COLO829 (cell line): ENCODE data around the gene VTA1.
A peak's percentile ranks its signal among the peaks of the same experiment; 100 is the strongest.
"Not testable (repeated sequence)": the region's sequence is repeated elsewhere in the genome, so short reads cannot be mapped to it uniquely, and the experiment has no call there.

Experiments
- DNase-seq: peaks from one replicate; pipeline ENCODE4 v3.0.0; 2012; ENCODE audit warnings: low spot score

Gene VTA1, protein sequence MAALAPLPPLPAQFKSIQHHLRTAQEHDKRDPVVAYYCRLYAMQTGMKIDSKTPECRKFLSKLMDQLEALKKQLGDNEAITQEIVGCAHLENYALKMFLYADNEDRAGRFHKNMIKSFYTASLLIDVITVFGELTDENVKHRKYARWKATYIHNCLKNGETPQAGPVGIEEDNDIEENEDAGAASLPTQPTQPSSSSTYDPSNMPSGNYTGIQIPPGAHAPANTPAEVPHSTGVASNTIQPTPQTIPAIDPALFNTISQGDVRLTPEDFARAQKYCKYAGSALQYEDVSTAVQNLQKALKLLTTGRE

GRCh38 chr6:142146828-142147662 is at the start of gene VTA1, which contains the start of gene NMBR:
Gene VTA1 (plus strand): TSS chr6:142147263. CDS start chr6:142147288, 25 bp downstream.
Gene NMBR (minus strand): TSS chr6:142147122. CDS start chr6:142088658, 58,464 bp downstream.
- peak; percentile 94 for DNase-seq

DNA sequence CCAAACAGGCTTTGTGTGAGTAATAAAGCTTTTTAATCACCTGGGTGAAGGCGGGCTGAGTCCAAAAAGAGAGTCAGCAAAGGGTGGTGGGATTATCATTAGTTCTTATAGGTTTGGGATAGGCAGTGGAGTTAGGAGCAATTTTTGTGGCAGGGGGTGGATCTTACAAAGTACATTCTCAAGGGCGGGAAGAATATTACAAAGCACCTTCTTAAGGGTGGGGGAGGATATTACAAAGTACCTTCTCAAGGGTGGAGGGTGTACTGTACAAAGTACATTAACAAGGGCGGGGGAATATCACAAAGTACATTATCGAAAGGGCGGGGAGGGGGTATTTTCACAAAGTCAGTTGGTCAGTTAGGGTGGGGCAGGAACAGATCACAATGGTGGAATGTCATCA is 42.2 kb upstream of the VTA1 start:
- not testable (repeated sequence) for DNase-seq

- DNase-seq, result not testable (repeated sequence)
Measured at GRCh38 chr6:142110820-142111219, 36.2 kb upstream of the VTA1 start.

- DNase-seq, result peak; percentile 68
Measured at GRCh38 chr6:142112451-142113061, 34.5 kb upstream of the VTA1 start.

- DNase-seq, result no peak
Measured at GRCh38 chr6:142117366-142117765, 29.7 kb upstream of the VTA1 start.

GRCh38 chr6:142118328-142118727 is 28.7 kb upstream of the VTA1 start:
- no peak for DNase-seq

GRCh38 chr6:142118925-142119324 is 28.1 kb upstream of the VTA1 start:
- DNase-seq, result no peak

DNA sequence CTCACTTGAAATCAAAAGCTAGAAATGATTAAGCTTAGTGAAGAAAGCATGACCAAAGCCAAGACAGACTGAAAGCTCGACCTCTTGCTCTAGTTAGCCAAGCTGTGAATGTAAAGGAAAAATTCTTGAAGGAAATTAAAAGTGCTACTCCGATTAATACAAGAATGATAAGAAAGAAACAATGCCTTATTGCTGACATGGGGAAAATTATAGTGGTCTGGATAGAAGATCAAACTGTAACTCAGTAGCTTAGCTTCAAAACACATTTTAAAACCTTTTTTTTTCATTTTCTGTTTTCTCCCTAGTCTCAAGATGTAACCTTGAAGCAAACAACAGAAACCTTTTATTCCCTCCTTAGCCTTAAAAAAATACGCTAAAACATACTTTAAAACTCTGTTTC is 25.7 kb upstream of the VTA1 start:
- DNase-seq, result no peak

DNA sequence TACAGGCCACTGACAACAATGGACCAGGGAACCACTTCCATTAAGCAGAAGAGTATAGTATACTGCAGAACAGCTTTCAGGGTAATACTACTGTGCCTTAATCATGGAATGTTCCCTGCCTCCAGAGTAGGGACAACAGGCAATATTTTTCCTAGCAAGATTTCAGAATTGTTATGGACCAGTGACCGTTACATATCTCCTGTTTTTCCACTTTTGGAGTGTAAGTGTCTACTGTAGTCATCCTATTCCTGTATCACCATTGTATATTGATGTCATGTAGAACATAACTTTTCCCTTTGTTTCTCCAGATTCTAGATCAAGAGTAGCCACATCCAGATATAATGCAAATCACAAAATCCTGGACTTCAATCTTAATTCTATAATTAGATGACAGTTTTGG is 16.2 kb upstream of the VTA1 start:
- no peak for DNase-seq

DNA sequence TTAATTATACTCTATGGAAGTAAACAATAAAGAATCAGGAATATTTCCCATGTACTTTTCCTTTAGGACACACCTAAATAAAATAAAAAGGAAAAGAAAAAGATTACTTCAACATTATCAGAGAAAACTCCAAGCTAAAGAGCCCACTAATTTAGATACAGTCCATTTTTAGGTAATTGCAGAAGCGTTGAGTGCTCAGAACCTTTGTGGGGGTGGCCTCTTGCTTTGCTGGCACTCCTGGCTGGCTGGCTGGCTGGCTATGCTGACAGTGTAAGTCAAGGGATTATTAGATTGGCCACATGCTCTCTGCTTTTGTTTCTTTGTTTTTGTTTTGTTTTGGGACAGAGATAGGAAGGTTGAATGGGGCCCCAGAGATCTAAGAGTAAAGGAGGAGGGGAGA is 14.4 kb upstream of the VTA1 start, which contains the start of gene GJE1:
GJE1 (plus strand) TSS at position 301 of the 400 bp plus-strand sequence. CDS start 234 bp downstream, outside the sequence.
- DNase-seq, result no peak

DNA sequence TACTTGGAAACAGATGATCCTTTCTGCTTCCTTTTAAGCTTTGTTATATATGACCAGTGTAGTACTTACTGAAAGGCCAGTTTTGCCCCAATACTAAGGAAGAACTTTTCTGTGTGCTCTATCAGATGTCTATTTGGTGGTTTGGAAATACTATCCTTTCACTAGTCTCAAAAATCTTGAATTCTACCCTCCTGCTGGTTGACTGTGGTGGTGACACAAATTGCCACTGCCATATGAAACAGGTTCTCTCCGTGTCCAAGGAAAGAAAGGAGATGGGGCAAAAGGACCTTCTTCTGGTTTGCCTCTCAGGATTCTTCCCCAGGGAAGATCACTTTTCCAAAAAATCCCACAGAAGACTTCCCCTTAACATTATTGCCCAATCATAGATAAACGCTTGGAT is 8.2 kb upstream of the VTA1 start:
- no peak for DNase-seq

DNA sequence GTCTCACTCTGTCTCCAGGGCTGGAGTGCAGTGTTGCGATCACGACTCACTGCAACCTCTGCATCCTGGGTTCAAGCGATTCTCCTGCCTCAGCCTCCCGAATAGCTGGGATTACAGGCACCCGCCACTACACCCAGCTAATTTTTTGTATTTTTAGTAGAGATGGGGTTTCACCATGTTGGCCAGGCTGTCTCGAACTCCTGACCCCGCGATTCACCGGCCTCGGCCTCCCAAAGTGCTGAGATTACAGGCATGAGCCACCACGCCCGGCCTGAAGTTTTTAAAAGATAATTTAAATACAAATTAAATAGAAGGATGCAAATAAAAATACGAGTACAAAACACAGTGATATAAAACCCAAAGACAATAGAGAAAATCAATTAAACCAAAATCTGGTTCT is 5.5 kb upstream of the VTA1 start:
- DNase-seq, result not testable (repeated sequence)

- DNase-seq, result no peak
Measured at GRCh38 chr6:142152746-142153145, 5.7 kb downstream of the VTA1 start.

DNA sequence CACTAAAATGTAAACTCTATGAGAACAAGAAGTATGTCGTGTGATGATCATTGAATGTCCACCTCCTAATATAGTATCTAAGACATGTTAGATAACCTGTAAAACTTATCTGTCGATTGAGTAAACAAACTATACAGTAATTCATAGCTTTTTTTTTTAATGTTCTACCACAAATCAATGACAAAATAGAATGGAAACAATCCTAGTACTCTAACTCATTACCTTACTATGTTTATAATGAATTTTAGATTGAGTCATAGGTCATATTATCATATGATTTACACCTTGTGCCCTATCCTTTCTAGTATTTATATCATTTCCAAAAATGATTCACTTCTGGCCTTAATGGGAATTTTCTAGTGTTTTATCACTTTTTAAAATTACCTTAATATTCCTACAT is 6.1 kb downstream of the VTA1 start:
- no peak for DNase-seq

DNA sequence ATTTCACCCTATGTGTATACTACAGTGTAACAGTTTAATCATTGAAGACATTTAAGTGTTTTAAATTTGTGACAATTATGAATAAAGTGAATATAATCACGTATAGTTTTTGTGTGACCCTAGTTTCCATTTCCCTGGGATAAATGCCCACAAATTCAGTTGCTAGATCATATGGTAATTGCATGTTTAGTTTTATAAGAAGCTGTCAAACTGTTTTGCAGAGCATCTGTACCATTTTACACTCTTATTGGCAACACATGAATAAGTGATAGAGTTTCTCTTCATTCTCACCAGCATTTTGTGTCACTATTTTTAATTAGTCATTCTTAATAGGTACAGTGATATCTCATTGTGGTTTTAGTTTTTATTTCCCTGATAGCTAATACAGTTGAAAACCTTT is 7.3 kb downstream of the VTA1 start:
- DNase-seq, result no peak

- DNase-seq, result no peak
Measured at GRCh38 chr6:142155091-142155490, 8.0 kb downstream of the VTA1 start.

GRCh38 chr6:142155895-142156757 is 9.1 kb downstream of the VTA1 start:
- DNase-seq, result peak; percentile 26

DNA sequence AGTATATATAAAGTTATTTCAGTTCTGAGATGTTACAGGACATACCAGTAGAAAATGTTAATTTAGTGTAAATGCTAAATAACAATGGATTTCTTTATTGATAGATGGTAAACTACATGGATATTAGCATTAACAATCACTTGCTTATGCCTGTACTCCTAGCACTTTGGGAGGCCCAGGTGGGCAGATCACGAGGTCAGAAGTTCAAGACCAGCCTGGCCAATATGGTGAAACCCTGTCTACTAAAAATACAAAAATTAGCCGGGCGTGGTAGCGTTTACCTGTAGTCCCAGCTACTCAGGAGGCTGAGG is 9.7 kb downstream of the VTA1 start:
- DNase-seq, result not testable (repeated sequence)

- DNase-seq, result no peak
Measured at GRCh38 chr6:142162780-142163179, 15.7 kb downstream of the VTA1 start.

DNA sequence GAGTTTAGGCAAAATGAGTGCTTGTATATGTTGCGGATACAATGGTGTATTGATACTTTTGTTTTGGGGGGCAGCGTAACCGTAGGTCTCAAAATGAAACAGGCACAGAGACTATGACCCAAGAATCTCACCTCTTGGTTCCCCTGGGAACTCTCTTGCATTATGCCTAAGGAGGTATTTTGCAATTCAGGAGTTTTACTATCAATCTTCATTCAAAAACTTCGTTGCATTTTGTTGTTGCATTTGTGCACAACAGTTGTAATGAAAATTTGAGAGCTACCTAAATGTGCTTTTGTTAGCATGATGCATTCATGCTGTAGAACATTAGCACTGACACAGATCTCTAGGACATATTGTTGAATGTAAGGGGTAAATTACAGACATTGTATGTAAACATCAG is 18.2 kb downstream of the VTA1 start:
- no peak for DNase-seq

DNA sequence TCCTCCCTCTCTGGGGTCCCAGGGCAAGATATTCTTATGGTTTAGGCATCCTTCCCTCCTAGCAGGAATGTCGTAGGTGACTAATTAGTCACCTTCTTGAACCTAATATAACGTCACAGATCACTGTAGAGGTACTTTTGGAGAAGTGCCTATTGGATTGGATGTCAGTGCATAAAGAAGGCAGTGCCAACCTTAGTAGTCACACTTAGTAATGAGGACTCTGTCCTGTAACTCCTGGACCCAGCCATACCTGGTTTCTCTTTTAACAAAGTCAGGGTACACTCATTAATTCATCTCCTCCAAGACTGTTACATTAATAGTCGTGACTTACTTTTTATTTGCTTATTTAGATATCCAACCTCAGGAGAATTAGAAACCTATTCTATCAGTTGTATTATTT is 20.0 kb downstream of the VTA1 start:
- DNase-seq, result no peak

GRCh38 chr6:142167486-142167885 is 20.4 kb downstream of the VTA1 start:
- DNase-seq, result no peak
